Stimulated activated CD8-positive, alpha-beta memory T cell treated with anti-CD3 and anti-CD28 coated beads, Interleukin-12 subunit alpha, Interleukin-12 subunit beta, amount 100 ng/mL, for 24 hours (primary cell): ENCODE data around the gene SNAP25.

Experiments used
- DNase-seq: peaks from one replicate; pipeline ENCODE4 v3.0.0-alpha.2; 2020; ENCODE audit errors: extremely low read depth

SNAP25 gene

DNA sequence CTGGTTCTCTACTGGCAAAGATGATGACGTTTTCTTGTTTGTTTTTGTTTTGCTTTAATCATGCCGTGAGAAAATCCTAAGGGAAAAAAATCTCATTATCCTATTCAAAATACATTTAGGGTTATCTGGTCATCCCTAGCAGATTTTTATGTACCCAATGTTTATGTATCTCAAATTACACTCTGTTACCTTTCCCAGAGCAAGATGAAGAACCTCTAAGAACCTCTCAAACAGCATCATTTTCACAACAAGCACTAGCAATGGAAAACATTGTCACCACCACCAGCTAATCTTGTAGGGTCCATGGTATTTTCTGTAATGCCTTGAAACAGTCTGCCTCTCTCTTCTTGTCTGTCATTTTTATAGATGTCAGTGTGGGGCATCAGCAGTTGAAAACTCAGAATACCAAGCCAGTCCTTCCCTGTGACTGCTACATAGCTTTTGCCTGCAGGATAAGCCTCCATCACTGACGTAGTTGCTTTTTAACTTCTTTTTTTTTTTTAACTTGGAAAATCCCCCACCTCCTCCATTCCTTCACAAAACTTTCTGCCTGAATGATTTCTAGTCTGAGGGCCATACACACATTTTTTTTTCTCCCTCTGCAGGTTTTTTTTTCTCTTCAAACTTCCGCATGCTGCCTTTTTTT lies 2.4 kb upstream of the SNAP25 start:
- no peak for DNase-seq

DNA sequence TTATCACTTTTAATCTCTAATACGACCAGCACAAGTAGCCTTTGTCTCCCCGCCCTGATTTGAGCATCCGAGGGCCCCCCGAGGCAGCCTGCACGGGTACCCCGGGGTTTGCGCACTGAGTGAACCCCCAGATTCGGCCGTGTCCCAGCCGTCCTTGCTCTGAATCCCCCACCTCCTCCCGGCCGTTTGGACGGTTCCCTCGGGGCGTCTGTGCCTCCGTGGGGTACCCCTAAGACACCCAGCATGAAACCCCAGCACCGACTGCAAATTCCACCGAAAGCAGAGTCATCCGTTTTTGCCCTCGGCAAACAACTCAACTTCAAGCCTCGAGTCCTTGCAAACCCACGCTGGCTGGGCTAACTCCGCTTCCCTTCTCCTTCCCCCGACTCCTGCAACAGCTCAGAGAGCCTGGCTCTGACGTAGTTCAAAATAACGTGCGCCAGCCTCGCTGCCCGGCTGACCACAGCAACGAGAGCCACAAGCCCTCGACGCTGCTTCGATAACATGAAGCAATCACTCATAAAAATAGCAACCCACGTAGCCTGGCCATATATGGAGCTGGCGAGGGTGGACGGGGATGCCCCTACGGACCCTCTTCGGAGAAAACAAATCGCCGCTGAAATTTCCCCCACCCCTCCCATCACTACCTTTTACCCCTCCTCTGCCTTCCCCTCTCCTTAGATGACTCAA lies 764 bp upstream of the SNAP25 start:
- no peak for DNase-seq

DNA sequence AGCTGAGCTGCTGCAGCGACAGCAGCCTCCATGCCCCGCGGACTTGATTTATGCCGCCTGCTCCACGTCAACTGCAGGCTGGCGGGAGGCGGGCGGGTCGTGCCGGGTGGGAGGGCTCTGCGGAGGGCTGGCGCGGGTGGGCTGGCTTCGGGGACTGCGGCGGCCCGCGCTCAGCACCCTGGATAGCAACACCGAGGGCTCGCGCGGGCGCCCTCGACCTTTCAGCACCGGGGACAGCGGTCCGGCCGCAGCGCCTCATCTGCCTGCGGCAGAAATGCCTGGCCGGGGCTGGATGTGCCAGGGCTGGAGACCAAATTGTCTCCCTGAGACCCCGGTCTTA lies 792 bp downstream of the SNAP25 start:
- no peak for DNase-seq

DNA sequence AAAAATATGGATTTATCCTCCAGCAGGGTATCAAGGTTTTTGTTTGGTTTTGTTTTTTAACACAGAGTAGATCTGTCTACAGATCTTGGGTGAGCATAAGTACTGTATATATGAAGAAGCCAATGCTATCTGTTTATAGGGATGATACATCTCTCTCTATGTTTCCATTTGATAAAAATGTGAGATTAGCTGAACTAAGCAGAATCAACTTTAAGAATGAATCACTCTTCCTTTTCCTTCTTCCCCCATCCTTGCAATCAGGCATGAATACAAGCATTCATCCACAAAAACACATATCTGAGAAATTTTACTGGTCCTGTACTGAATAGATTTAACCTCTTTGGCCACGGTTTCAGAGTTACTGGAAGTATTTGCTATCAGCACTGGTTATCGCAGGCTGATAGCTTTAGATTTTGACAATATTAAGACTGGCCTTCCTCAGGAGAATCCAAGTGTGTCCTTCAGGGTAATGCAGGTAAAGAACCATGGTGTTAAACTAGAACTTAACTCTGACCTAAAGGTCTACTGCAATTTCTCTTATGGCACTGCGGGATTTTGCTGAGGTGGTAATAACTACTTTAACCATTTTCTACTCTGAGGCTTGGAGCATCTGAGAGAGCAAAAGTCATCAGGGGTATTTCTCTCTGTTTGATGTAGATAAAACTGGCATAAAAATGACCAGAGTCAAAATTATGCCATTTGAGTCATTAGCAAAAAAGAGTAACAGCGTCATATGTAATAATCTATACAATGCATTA lies 1.5 kb downstream of the SNAP25 start:
- no peak for DNase-seq

DNA sequence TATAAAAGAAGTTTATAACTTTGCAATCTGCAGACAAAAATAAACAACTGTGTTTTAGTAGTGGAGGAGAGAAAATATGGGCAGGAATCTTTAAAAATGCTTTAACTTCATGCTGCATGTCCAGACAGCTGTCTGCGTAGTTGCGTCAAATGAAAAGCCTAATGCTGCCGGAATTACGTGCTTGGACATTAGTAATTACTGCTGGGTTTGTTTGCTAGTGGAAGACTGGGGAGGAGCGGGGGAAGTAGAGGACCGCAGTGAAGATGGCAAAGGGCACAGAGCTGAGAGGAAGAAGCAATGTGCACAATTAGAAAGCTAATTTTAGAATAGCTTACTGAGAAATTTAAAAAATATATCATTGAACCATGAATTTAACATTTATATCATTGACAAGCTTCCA lies 2.4 kb downstream of the SNAP25 start:
- no peak for DNase-seq

DNA sequence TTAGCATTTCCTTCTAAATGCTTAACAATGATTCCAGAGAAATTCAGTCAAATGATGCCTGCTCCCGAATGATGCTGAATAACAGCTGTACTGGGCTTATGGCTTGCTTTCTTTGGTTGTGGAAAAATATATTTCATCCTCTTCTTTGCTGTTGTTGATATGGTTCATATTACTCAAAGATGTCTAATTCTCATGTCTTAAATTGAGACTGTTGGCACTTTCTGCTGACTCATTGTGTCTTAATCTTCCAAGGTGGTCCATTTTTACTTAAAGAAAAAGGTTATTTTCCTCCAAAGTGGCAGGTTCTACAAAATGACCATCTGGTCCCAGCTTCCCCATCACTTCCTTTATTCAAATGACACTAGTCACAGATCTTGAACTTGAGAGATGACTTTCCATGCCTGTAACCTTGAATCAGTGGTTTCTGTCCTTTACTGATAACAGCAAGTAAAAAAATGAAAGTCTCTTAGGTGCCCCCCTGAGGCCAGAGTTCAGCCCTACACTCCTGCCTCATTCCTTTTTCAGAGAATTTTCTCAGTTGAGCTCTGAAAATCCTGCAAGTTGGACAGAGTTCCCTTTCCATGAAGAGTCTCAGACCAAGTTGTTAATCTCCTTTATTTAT lies 6.9 kb downstream of the SNAP25 start:
- DNase-seq = no peak

DNA sequence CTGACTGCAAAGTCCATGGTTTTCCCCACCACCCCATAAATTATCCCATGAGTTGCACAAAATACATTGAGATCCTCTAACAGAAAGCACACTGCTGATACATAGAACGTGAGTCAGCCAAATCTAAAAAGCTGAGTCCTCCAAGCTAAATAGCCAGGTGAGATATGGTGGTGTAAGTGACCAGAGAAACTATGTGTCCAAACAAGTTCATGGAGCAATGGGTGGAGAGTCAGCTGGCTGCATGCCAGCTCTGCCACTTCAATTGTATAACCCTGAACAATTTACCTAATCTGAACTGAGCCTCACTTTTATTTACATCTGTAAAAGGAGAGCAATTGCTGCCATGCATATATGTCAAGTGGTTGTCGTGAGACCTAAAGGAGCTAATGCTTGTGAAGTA lies 9.7 kb downstream of the SNAP25 start:
- no peak for DNase-seq

DNA sequence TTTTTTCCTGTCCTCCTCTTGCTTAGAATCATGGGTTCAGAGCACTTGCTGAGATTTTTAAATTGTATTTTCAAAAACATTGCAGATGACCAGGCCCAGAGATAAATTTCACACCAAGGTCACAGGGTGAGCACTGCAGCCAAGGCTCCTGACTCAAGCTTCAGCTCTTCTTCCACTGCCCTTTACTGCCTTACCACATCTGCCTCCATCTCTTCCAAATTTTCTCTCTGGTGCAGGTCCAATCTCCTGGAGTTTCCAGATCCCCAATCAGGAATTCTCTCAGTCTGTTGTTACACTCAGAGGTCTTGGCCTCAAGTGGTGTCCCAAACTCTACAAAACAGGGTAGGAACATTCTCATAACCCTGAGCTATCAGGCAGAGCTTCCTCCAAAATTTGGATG lies 12.7 kb downstream of the SNAP25 start:
- no peak for DNase-seq

DNA sequence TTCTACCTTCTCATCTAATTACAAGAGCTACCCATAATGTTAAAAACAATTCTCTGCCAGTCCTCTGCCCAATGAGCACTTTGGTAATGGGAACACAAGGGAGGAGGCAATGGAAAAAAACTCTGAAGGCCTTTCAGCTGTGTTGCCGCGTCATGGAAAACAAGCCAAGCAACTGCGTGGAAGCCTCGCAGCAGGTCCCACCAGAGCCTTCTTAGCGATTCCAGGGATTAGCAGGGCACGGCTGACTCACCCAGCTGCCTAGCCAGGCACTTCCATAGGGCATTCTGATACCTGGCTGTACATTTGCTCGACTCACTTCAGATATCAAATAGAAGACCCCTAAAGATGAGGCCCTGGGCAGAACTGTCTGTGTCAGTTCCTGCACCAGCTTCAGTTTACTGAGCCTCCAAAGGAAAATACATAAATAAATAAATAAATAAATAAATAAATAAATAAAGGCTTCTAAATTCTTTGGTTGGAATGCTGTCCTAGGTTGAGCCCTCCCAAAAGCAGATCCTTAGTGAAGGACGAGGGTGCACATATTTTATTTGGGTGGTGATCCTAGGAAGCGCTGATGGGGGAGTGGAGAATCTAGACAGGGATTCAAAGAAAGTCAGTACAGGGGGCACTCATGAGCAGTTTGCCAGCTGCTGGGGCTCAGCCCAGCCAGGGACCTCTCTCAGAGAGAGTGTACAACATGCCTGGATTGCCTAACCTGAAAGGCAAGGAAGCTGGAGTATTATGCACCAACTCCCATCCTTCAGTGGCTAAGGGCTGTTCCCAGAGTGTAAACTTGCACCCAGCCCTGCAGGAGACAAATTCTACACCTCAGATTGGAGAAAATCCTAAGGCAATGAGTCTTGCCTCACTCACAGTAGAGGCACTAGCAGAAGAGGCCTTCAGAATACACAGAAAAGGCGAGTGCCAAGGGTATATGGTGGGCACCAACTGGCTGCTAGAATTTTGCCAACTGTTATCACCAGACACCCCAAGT lies 18.2 kb downstream of the SNAP25 start:
- no peak for DNase-seq

DNA sequence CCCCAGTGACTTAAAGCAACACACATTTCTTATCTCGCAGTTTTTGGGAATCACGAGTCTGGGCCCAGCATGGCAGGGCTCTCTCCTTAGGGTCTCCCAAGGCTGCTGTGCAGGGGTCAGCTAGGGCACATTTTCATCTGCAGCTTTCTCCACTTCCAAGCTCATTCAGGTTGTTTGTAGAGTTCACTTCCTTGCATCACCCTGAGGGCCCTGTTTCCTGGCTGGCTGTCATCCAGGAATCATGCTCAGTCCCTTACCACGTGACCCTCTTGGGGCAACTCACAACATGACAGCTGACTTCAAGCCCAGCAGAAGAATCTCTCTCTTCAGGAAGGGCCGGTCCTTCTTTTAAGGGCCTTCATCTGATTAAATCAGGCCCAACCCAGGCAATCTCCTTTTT lies 21.3 kb downstream of the SNAP25 start:
- no peak for DNase-seq

DNA sequence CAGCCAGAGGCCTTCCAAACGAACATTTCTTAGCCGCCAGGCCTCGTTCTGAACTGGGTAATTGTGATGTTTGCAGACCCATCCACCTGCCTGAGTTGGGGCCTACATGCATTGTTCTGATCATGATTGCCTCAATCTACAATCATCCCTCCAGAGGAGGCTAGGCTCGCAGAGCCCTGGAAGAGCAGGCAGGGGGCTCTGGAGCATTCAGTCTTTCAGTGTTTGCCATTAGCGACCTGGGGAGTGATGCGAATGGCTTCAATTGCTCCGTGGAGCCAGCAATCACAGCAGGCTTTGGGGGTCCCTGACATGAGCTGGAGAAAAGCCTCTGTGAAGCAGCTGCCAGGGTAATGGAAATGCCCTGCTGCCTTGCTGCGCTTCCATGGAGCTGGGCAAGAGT lies 22.0 kb downstream of the SNAP25 start:
- DNase-seq = no peak

DNA sequence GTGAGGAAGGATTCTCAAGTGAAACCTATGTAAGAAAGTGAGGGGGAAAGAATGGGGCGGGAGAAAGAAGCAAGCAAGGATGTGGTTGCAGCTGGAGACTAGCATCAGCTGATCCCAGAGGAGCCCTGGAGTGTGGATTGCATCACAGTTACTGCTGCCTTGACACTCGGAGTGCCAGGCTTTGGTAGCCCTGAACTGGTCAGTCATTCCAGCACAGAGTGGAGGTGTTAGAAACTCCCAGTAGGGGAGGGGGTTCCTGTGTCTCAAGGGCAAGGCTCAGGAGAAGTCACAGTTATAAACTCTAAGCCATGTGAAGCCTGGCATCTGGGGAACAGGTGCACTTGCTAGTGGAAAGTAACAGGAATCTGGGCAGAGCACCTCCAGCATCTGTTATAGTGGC lies 23.5 kb downstream of the SNAP25 start:
- DNase-seq = no peak

DNA sequence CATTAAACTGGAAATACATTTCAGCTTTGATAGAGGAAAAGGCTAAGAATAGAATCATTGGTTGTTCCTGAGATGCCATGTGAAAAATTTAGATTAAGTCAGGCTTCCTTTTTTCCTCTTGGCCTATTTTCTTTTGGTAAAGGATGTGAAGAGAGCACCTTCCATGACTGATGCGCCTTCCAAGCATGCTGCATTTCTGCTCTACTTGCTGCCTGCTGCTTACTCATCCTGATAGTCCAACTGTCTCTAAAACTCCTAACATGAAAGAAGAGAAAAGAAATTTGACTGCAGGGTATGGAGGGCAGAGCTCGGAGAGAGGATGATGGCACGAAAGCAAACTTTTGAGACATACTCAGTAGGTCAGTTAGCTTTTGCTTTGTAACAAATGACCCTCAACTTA lies 28.8 kb downstream of the SNAP25 start:
- no peak for DNase-seq

DNA sequence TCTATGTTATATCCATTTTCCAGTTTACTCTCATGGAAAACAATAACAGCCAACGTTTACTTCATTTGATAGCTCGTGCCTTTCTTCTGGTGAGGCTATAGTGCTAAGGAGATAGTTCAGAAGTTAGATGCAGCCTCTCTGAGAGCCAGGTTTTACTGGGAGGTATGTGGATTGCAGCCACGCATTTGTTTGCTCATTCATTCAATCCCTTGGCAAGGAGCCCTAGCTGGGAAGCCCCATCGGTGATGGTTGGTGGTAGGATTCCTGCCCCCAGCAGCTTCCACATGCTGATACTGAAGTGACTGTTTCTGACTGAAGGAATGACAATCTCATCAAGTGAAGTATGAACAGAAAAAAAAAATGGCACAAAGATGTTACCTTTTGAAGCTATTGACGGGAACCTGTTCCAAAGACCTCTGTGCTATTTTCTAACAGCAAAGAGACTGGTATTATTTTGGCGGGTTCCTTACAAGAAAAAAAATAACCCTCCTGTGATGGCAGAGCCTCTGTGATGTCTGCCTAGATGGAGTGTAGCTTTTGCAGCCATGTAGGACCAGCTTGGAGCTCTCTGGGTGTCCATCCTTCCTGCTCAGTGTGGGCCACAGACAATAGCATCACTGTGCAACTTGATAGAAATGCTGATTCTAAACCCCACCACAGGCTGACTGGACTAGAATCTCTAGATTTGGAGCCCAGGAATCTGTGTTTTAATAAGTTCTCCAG lies 30.6 kb downstream of the SNAP25 start:
- DNase-seq = no peak

DNA sequence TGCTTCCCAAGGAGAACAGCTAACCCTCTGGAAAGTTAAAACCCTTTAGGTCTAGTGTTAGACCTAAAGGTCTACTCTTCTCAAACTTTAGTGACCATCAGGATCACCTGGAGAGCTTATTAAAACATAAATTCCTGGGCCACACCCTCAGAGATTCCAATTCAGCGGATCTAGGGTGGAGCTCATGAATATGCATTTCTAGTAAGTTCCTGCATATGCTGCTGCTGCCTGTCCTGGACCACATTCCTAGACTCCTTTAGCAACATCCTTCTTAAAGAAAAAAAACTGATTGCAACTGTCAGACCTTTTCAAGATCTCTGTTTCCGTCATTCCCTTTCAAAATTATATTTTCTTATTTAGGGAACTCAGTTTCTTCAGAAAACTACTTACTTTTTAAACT lies 31.2 kb downstream of the SNAP25 start:
- no peak for DNase-seq

DNA sequence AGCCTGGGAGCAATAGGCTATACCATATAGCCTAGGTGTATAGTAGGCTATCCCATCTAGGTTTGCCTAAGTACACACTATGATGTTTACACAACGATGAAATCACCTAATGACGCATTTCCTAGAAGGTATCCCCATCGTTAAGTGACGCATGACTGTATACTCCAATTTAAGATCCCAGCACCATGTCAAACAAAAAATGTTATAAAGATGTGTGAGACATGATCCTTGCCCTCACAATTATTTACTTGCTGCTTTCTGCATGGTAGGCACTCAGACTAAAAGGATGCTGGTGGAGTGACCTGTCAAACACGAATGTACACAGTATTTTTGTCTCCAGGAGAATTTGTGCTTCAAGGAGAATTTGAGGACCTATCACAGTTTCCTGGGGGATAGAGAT lies 32.3 kb downstream of the SNAP25 start:
- DNase-seq = no peak

DNA sequence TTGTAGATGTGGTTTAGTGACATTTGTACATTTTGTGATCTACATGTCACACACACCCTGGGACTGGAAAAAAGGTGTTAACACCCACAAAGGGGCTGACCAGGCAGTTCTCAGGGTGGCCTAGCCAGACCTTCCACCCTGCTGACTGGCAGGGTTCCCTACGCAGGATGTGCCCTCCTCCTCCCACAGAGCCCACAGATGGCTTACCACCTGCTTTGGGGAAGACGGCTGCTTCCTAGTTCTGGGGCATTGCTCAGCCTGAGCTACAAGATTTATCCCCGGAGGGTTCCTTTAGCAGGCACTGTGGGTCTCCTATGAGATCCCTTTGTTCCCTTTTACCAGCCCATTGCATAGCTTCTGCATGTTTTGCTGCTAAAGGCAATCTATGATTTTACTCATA lies 35.1 kb downstream of the SNAP25 start:
- no peak for DNase-seq

DNA sequence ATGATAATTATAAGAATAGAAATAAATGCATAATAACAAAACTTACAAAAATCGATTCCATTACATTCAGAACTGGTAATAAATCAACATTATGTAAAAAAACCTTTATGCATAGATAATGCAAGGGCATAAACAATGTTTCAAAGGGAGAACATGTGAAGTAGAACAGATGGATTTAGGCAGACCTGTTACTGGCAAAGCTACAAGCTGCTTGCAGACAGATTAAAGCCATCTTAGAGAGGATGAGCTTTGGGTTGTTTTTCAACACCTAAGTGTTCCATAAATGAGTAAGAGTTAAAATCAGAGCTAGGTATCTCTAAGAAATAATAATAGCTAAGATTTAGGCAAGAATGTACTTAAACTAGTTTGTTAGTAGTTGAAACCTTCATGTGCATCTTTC lies 37.2 kb downstream of the SNAP25 start:
- no peak for DNase-seq

DNA sequence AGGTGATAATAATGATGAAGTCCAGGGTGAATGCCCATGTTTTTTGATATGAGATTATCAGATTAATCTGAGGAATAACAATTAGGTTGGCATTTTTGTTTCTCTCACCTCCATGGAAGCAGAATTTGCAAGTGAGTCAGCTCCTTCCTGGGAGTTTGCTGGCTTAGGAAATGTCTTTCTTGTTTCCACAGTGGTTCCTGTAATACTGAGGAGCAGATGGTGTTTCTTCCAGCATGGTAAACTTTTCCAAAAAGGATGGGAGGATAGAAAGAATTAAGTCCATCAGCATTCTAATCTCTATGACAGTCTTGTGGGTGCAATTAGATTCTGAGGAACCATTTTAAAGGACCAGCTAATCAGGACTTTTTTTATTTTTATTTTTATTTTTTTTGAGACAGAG lies 40.5 kb downstream of the SNAP25 start:
- DNase-seq = no peak

DNA sequence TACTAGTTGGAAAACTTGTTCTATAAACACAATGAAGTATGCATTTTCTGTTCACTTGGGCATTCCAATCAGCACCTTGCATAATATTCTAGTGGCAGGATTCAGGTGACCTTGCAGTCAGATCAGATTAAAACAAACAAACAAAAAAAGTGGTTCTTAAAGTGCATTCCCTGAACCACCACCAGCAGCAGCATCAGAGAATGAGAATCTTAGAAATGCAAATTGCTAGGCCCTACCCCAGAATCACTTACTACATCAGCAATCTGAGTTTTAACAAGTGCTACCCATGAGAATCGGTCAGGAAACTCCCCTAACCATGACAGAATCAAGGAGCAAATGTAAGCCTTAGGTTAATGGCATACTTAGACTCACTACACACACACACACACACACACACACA lies 41.7 kb downstream of the SNAP25 start:
- no peak for DNase-seq

DNA sequence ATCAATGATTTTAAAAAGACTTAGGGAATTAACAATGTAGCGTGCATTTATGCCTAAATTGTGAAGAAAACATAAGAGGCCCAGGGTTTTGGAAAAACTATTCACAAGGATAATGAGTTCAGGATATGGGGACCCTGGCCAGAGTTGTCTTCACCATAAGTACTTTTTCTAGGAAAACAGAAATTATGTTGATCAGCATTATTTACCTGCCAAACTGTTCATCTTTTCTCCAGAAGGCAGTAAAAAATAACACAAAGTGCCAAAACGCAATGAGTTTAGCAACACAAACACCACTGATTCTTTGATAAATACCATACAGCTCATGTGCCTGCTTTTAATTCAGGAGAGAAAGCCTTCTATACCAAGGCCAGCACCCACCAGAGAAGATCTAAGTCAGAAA lies 43.1 kb downstream of the SNAP25 start:
- no peak for DNase-seq
